ENCODE measurements around the gene STARD3.
A peak's percentile ranks its signal among the peaks of the same experiment; 100 is the strongest.

Gene STARD3

DNA sequence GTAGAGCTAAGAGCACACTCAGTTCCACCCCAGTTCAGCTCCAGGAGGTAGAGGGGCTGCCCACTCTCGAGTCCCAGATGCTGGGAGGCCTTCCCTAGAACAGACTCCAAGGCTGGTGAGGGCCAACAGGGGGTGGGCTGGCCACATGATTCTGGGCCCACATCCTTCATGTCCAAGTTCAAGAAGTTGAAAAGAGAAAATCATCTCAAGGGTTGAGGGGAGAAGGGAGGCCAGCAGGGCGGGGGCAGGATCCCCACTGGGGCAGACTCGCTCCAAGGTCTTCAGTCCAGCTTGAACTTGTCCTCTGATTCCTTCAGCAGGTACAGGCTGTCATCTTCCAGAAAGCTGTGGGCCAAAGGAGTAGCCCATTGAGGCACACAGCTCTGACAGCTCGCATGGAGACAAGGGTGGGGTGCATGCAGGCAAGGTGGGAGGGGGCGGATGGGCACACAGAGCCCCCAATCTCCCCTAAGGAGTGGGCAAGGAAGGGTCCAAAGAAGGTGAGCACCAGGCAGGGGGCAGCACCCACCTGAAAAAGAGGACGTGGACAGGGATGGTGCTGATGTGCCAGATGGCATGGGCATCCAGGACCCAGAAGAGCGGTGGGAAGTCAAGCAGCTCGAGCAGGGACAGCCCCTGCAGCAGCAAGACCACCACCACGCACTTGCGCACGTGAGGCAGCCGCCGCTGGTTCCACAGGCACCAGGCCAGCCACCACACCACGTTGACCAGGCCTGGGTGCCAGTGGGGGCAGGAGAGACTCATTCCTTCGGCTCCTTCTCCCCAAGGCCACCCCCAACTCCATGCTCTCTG lies 35.8 kb downstream of the STARD3 start:
- no peak for DNase-seq (ENCODE audit: low spot score)

DNA sequence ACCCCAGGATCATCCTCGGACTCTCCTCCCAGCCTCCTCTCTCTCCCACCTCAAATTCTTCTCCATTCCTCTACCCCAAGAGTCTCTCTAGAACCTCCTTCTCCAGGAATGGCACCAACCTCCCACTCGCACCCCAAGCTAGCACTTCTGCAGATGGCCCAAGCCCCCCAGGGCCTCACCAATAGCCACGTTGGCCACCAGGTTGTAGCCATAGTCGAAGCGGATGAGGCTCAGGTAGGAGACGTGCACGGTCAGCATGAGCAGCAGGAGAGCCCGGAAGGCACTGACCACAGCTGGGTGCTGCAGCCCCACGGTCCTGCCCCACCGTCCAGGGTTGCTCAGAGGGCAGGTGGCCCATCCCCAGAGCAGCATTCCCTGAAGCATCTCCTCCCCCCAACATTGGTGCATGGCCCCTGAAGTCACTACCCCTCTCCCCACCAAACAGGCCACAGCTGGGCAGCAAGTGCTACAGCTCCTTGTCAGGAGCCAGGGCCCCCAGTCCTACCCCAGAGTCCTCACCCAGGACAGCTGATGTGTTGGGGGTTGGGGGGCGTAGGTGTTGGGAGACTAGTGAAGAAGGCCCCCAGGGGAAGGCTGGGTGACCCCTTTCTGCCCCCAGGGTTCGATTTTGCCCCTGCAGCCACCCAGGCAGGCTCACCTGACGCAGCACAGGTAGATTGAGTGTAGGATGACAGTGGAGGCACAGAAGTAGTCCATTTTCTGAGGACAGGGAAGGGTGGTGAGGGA lies 36.6 kb downstream of the STARD3 start:
- DNase-seq (ENCODE audit: low spot score), result no peak

DNA sequence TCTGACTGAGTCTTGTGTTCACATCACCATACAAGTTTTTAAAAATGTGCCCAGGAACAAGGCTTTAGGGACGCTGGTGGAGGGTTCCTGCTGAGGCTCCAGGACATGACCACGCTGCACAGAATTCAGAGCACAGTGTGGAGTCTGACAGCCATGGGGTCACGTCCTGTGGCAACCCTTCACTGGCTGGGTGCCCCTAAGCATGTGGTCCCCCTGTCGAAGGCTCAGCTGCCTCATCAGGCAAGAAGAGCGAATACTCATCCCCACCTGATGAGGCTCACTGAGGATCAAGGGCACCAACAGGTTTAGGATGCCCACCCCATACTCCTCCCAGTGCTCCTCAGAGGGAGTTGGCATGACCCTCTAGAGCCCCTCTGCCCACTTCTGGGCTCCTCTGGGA lies 37.2 kb downstream of the STARD3 start:
- DNase-seq (ENCODE audit: low spot score), result no peak

DNA sequence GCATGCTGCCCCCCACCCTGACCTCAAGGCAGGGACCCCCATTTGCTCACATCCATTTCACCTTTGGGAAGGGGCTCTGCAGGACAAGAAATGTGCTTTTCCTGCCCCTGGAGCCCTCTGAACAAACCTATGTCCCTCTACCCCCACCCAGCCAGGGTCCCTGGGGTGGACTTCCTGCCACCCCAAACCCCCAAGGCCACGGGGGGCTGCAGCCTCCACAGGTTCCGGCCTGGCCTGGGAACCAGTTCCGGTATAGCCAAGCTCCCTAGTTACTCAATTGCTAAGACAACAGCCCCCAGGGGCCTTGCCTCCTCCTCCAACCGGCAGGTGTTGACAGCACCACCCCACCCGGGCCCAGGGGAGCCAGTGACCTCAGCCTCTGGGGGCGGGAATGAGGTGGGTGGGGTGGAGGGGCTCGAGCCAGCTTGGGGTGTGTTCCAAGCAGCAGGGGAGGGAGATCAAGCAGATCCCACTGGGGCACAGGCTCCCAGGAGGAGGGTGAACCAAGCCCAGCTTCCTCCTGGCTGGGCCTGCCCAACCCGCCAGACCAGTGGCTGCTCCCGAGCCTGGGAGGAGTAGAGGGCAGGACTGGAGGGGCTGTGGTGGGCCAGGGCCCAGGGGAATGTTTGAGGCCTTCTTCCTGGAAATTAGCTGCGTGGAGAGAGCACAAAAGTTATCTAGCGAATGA lies 37.9 kb downstream of the STARD3 start:
- DNase-seq (ENCODE audit: low spot score), result no peak

DNA sequence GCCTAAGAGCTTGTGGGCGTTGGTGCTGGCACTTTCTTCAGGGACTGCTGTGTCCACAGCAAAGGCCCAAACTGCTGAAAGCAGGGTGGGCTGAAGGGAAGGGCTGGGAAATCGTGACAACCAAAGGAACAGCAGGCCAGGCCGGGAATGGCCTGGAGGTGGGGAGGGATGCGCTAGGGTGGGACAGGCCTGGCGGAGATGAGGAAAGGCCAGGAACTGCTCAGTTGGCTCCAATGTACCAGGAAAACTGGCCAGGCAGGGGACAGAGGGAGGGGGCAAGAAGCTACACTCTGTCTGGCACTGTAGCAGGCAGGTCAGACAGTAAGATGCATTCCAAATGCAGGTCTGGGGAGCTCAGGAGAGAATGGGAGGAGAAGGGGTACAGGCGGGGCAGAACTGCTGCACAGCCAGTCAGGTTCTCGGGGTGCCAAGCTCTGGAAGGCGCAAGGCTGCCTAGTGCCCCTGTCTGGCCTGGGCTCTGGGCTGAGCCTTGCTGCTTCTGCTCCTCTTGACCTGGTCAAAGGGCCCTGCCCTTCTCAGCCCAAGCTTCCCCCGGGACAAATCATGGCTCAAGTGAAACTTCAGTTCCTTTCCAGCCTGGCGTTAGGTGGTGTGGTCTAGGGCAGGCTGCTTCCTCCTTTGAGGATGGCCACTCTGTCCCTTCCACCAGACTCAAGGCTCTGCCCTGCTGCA lies 38.6 kb downstream of the STARD3 start:
- DNase-seq (ENCODE audit: low spot score), result no peak

DNA sequence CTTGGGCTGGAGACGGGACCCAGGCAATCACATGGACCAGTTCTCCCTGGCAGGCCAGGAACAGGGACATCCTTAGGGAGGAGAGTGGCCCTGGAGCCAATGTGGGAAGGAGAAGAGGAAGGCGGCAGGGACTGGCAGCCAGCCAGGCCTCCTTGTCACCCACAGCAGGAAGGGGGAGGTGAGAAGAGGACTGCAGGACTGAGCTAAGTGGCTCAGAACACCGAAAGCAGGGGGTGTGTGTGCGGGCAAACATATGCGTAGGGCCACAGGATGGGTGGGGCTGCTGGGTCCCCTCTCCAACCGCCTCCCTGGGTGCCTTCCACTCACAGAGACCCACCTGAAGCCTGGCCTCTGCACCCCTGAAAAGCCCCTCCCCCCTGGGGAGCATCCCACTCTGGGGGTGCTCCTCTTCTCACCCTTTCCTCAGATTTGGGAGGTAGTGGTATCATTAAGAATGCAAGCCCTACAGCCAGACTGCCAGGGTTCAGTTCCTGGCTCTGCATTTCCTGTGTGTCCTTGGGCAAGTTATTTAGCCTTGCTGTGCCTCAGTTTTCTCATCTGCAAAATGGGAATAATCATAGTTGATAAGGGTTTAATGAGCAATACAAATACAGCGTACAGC lies 39.4 kb downstream of the STARD3 start:
- DNase-seq (ENCODE audit: low spot score), result no peak

DNA sequence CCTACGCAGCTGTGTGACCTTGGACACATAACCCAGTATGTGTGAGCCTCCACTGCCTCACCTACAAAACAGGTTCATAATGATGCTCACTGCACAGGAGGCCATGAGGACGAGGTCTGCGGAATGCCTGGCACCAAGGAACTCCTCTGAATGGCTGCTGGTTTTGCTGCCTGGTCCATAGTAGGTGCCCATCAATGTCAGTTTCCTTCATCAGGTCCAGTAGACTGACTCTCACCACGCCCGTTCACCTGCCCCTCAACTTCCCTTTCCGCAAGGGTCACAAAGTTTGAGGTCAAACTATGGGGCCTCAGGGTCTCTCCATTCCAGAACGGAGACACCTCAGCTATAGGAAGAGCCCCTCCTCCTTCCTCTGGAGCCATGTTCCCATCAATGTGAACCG lies 40.1 kb downstream of the STARD3 start:
- DNase-seq (ENCODE audit: low spot score), result no peak

DNA sequence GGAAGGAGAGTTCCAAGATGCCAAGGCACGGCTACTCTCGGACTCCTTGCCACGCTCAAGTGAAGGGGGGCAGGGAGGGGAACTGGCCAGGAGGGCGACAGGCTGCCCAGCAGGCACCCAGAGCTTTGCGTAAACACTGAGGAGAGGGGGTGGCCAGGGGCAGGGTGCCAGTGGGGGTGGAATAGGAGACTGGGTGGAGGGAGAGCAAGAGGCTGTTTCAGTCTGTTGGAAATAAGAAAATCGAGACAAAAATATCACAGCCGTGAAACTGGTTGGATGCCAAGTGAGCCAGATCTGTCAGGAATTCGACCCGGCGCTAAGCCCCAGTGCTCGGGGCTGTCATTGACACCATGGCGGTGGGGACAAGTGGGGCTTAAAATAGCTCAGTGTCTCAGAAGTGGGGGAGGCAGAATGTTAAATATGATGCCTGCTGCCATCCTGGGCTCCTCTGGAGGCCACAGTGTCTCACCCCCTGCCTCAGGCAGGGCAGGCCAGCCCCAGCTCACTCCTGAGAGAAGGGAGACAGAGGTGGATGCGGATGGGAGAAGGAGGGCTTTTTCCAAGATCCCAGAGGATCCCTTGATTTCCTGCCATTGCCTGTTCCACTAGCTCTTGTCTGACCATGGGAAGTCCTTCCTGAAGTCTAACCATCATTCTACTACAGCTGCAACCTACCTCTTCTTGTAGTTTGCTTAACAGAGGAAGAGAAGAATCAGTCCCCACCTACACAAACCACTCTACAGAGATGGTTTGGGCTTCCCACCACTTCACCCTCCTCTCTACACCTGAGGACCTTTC lies 40.8 kb downstream of the STARD3 start:
- DNase-seq (ENCODE audit: low spot score), result no peak

DNA sequence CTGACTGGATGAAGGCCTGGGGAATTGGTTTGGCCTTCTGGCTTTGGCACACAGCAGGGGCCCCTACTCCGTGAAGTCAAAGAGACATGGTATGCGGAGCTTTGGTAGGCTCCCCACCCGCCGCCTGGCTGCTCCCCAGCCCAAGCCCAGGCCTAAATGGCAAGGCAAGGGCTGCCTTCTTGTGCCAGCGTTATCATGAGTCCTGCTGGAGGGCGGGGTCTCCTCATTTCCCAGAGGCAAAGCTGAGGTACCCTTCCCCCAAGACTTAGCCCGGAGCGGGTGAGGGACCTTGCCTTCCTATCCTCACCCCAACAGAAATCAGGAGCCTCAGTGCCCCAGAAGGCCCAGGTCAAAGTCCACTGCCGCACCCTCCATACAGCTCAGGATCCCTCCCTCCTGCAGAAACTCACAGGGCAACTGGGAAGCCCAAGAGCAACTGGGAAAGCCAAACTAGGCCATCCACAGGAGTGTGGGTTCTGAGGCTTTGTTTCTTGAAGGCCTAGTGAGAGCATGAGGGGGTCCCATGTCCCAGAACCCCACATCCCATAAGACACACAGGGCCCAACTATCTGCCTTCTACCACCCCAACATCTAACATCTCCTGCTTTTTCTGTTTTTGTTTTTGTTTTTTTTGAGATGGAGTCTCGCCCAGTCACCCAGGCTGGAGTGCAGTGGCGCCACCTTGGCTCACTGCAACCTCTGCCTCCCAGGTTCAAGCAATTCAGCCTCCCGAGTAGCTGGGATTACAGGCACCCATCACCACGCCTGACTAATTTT lies 41.6 kb downstream of the STARD3 start:
- no peak for DNase-seq (ENCODE audit: low spot score)

DNA sequence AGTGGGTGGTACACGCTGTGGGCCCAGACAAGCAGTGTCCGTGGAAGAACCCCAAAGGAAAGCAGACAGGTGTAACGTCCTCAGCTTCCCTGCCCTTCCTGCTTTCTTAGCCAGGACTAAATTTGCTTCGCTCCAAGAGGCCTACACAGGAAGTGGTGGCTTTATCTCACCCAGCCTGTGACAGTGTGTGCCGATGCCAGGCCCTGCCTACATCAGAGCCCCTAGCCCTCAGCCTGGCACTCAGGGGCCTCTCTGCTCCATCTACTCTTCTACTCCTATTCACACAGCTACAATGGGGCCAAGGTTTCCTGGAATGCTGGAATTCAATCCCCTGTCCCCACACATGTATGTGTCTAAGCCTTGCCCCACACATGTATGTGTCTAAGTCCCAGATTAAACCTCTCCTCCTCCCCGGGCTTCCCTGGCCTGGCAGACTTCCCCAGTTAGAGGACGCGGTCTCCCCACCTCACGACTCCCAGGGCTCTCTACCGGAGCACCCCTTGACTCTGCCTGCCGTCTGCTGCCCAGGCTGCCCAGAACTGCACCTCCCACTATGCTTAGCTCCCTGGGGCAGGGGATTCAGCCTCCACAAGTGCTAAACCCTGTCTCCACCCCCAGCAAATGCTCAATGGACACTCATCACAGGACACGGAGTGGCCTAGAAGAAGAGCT lies 42.7 kb downstream of the STARD3 start:
- no peak for DNase-seq (ENCODE audit: low spot score)

DNA sequence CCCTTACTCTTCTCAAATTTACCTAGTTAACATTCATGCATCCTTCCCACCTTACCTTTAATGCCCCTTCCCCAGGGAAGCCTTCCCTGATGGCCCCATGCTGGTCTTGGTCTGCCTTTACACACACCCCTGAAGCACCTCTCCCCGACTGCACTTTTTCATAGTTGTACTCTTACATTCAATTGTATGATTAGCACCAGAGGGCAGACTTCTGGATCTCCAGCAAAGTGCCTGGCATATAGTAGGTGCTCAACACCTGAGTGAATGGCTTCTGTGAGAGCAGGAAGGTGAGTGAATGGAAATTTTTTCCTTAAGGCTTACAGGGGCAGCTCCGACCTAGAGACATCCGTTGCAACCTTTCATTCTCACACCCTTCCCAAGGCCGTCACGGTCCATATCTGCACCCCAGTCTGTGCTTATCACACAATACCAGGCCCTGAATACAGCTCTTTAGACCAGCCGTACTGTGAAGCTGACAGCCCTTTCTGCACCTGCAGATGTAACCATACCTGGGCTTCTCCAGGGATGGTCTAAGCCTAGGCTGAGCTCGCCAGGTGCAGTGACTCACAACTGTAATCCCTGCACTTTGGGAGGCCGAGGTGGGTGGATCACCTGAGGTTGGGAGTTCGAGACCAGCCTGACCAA lies 46.5 kb downstream of the STARD3 start:
- no peak for DNase-seq (ENCODE audit: low spot score)

DNA sequence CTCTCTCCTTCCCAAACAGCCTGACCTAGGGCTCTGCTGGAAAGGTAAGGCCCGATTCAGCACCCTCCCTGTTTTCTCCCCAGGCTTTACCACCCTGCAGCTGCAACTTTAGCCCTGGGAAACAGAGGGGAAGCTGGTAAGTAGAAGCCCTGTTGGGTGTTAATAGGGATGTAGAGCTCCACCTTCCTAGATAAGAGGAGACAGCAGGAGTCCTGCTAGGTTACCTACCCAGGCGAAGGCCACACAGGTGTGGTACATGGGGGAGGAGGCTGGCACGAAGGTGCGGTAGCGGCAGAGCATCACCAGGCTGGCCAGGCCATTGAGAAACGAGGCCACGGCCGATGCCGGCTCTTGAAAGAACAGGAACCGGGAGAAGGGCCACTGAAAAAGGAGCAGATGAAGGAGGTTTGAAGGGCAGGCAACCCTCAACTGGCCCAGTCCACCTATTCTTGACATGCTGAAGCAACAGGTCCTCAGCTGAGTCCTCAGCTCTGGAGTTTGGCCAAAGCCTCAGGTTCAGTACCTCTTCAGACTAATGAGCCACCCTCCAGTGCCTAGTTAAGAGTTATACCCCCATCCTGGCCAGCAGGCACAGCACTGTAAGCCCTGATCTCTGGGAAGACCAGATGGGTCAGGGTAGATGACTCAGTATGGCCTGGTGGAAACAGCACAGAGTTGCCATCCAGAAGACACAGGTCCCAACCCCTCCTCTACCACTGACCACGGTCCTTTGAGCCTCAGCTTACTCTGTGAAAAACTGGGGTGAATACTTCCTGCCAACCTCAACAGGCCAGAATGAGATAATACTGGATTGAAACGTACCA lies 47.6 kb downstream of the STARD3 start:
- no peak for DNase-seq (ENCODE audit: low spot score)

DNA sequence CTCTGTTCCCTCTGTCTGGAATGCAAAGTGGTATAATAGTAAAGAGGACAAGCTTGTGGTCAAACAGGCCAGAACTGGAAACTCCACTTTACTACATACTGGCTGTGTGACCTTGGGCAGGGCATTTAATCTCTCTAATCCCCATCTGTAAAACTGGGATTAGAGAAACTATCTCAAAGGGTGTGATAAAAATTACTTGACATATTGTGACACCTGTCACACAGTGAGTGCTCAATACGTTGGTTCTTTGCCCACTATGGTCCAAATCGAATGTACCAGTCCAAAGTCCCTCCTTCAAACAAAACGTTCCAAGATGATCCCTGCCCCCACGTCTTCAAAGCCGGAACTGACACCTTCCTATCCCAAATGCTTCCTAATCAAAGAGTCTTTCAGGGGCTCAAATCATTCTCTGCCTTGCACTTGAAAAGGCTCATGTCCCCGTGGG lies 50.2 kb downstream of the STARD3 start:
- DNase-seq (ENCODE audit: low spot score), result no peak

DNA sequence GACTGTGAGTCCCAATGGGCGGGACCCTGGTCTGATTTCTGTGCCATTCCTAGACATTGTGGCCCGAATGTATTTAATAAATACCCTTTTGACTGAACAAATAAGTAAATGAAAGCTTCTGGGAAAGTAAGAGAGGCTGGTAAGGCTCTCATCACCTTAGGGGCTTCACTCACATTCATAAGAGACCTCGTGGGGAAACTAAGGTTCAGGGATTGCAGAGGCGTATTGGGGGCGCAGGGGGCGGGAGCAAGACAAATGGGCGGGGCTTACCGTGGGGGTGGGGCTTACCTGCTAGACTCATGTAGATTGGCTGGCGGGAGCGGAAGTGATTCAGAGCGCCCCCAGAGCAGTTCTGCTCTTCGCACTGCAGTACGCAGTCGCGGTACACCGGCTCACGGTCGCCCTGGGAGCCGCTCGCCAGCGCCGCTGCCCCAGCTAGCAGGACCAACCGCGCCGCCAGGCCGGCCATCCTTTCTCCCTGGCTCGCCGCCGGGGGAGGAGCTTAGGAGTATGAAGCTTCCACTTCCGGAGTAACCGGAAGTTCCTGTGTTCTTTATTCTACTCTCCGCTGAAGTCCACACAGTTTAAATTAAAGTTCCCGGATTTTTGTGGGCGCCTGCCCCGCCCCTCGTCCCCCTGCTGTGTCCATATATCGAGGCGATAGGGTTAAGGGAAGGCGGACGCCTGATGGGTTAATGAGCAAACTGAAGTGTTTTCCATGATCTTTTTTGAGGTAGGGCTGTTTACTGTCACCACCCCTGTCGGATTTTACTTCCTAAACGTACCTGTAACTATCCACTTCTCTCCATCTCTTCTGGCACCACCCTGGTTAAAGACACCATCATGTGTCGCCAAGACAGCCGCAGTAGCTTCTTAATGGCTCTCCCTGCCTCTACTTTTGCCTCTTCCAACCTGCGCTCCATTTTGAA lies 50.9 kb downstream of the STARD3 start, which contains the start of gene PGAP3:
TSS of gene PGAP3 (minus strand) at position 512 of the 929 bp plus-strand sequence. CDS start at position 469, 43 bp downstream.
- DNase-seq (ENCODE audit: low spot score), result peak; percentile 77

DNA sequence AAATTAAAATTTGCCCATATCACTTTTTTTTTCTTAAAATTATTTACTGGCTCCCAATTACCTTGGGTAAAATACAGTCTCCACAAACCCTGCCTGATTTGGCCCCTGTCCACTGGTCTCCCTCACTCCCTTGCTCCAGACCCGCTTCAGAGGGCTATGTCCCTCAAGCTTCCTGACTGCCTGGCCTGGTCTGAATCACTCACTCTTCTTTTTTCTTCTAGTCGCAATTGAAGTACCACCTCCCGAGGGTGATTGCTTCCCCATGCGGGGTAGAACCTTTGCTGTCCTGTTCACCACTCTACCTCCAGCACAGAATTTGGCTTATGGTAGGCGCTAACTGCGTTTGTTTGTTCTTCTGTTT lies 51.5 kb downstream of the STARD3 start:
- no peak for DNase-seq (ENCODE audit: low spot score)

DNA sequence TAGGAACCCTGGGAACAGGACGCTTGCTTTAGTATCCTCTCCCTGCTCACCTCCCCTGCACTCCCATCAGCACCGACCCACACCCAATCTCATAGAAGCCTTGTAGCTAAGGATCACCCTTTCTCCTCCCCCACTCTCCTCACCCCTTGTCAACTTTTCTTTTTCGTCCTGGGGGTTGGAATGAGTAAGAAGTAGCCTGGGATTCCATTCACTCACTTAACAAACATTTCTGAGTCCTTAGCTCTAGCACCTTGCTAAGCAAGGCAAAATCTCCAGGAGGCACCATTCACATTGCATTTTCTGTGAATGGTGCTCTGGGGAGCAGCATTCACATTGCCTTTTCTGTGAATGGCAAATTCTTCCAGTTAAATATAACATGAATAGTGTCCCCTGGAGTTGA lies 52.0 kb downstream of the STARD3 start:
- DNase-seq (ENCODE audit: low spot score), result no peak

DNA sequence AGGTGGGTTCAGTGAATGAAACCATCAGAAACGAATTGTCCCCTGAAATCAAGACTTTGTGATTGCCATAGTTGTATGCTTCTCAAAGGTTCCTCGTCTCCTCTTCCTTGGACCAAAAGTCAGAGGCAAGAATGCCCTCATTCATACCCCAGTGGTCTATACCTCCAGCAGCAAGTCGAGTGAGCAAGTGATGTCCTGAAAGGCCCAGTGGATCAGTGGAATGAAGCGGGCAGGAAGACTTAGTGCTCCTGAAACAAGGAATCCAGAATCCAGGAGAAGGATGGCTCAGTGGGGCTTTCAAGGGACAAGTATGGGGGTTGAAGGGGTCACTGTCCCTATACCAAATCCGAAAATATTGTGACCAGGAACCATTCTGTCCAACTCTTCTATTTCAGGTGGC lies 57.6 kb downstream of the STARD3 start:
- DNase-seq (ENCODE audit: low spot score), result no peak

All from kidney capillary endothelial cell (primary cell).